Stimulated activated CD8-positive, alpha-beta memory T cell treated with anti-CD3 and anti-CD28 coated beads, Interleukin-12 subunit alpha, Interleukin-12 subunit beta, amount 100 ng/mL, for 1 hour (primary cell): ENCODE data around the gene CCNH.

ENCODE experiments used
- DNase-seq: peaks from one replicate; pipeline ENCODE4 v3.0.0-alpha.2; 2020; ENCODE audit warnings: low read depth

The CCNH gene

GRCh38 chr5:87412630-87413342 is at the start of gene CCNH:
TSS of gene CCNH (minus strand) at chr5:87412930. CDS start at chr5:87412794, 136 bp downstream.
- peak; percentile 91 for DNase-seq

DNA sequence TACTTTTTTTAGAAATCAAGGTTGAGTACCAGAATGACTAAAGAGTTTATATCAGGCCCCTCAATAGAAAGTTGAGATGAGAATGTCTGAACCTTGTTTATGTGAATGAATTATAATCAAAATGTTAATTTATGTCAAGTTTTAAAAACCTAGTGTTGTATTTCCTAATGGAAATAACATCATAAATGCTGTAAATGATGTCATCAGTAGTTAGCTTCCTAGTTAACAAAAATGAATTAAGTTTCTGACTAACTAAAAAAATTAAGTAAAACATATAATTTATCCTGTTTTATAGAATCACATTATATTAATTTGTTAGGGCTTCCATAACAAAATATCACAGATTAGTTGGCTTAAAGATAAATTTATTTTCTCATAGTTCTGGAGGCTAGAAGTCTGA is 45.0 kb upstream of the CCNH start:
- DNase-seq = no peak

DNA sequence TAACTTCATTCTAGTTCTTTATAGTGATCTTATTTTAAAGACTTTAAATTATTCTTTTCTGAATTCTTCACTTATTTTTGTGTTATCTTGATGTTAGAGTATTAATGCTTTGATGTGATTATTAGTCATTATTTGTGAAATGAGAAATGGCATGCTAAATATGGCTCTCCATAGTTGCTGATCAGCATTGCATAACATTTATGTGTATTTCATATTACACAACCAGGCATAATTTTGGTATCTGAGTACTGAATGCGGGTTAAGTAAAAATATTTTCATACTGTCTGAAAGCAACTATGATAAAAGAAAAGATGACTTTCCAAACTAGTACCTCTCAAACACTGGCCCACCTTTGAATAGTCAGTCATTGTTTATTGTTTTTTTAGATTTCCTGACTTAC is 41.1 kb upstream of the CCNH start:
- no peak for DNase-seq

DNA sequence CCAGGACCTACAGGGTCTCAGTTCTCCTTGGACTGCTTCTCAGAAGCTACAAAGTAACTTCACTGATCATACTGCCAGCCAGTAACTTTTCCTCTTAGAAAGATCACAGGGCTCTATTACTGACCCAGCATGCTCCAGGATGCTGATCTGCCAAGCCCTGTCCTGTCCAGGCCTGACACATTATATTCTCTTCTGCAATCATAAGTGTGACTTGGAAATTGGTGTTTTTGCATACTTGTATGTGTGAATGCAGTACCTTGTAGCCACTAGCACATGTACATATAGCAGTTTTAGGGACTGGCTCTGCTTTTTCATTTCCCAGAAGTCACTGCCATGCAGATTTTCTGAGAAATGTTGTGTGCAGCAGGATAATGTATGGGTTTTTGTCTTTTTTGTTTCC is 40.1 kb upstream of the CCNH start:
- no peak for DNase-seq

DNA sequence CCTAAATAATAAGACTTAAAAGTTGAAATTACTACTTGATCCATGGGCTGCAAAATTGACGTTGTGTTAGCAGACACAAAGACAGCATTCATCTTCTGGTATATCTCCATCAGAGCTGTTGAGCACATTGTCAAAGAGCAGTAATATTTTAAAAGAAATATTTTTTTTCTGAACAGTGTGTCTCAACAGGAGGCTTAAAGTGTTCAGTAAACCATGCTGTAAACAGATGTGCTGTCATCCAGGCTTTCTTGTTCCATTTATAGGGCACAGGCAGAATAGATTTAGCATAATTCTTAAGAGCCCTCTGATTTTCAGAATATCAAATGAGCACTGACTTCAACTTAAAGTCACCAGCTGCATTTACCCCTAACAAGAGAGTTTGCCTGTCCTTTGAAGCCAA is 29.7 kb upstream of the CCNH start:
- DNase-seq = no peak

DNA sequence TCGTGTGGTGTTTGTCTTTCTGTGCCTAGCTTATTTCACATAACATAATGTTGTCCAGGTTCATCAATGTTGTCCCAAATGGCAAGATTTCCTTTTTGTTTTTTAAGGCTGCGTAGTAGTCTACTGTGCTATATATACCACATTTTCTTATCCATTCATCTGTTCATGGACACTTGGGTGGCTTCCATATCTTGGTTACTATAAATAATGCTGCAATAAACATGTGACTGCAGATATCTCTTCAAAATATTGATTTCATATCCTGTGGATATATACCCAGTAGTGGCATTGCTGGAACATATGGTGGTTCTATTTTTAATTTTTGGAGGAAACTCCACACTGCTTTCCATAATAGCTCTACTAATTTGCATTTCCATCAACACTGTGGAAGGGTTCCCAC is 25.5 kb upstream of the CCNH start:
- no peak for DNase-seq

- no peak for DNase-seq
Measured at GRCh38 chr5:87437724-87438123, 25.0 kb upstream of the CCNH start.

GRCh38 chr5:87435144-87435694 is 22.5 kb upstream of the CCNH start:
- DNase-seq = no peak

- no peak for DNase-seq
Measured at GRCh38 chr5:87434461-87434860, 21.7 kb upstream of the CCNH start.

DNA sequence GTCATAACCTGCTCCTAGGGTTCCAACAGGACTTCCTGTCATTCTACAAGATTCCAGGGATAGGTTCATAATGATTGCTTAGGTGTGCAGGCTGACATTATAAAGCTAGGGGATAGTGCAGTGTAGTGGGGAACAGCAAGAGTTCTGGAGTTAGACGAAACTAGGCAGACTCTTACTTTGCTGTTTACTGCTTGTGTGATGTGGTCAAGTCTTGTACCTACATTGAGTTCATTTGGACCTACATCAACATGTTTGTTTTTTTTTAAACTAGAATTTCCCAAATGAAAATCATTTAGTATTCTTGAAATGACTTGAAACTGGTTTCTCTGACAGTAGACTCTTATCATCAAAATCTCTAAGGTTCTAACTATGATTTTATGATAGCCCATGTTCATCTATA is 21.2 kb upstream of the CCNH start:
- DNase-seq = no peak

- no peak for DNase-seq
Measured at GRCh38 chr5:87432460-87432859, 19.7 kb upstream of the CCNH start.

- DNase-seq = no peak
Measured at GRCh38 chr5:87430863-87431457, 18.2 kb upstream of the CCNH start.

GRCh38 chr5:87423755-87424154 is 11.0 kb upstream of the CCNH start:
- DNase-seq = no peak

- DNase-seq = no peak
Measured at GRCh38 chr5:87421307-87421706, 8.6 kb upstream of the CCNH start.

- DNase-seq = no peak
Measured at GRCh38 chr5:87418506-87418905, 5.8 kb upstream of the CCNH start.

DNA sequence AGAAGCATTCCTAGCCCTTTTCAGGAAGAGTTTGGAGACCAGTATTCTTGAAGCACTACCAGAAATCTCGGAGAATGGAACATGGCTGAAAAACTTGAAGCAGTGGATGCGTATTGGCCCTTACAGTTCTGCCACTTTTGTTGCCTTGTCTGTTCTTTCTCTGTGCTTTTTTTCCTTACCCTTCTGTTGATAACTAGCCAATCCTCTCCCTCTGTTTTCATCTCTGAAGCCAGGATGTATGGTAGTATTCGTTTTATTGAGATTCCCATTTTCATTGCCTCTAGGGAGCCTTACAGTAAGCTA is 564 bp upstream of the CCNH start:
- DNase-seq = no peak

DNA sequence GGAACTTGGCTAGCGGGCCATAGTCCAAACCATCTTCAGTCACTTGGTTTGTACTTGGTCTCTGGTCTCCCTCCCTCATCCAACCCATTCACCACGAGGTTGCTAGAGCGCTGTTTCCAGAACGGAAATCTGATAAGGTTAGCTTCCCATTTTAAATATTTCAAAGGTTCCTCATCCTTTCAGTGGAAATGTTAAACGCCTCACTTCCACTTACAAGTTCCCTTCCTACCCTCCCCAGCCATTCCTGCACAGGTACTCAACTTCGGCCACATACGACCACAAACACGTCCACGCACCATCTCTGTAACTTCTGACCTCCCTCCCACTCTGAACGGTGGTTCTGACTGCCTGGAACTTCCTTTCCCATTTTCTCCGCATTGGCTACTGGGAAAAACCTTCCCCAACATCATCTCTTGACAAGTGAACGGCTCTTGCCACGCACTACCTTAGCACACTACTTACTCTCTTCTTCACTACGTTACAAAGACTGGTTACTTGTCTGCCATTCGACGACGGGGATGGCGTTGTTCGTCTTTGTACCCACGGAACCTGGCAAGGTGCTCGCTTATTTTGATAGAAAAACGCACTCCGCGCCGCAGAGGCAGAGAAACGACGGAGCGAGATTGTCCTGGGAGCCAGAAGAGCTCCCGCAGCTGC is 629 bp downstream of the CCNH start:
- peak; percentile 4 for DNase-seq

DNA sequence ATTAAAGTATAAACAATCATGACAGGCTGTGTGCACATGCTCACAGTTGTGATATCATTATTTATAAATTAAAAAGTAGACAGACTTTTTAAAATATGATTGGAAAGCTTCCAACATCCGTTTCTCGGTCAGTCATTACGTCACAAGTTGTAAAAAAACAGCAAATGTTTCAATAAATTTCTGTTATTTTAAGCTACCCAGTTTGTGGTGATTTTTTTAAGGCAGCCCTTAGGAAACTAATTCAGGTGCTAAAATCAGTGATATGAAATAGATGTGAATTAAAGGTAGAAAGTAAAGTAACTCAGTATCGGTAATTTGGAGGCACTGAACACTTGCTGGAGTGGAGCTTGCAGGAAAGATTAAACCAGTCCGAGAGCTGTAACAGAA is 1.2 kb downstream of the CCNH start:
- DNase-seq = no peak

- no peak for DNase-seq
Measured at GRCh38 chr5:87410931-87411330, 1.8 kb downstream of the CCNH start.

DNA sequence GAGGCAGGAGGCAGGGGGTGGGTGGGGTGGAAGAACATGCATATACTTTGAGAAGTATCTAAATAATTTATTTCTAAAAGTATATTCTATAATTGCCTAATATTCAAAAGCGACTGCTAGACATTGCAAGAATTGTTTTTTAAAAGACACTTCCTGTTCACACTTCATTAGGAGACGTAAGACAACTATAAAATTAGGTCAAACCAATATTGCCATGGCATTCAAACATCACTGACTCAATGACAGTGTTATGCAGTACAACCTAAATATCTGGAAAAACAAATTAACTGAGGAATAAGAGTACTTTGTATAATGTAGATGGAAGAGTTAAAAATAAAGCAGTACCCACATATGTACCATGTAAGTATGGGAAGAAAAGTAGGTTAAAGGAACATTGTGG is 4.5 kb downstream of the CCNH start:
- DNase-seq = no peak

DNA sequence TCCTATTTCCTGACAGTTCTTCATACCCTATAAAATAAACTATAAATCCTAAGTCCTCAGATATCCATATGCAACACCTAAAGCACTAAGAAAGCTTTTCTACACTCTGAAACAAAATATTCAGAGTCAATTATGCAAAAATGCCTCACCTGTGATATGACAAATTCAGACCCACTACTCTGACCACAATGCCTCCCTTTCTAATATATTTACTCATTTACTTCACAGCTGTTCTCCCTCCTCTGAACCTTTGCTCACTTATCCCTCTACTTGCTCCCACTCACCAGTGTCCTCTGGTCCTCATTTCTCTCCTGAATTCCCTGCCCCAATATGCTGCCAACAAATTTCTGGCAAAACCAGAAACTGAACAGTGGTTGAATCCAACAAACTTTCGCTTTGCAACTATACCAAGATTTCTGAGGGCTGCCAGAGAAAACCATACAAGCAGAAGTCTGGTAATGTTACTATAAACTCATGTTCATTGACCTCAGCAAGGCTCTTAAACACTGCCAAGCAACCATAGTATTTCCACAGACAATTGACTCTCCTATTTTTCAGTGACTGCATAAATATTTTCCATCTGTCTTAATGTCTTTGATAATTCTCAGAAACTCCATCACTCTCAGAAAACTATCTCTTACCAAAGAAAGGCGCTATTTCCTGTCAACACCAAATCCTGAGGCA is 7.1 kb downstream of the CCNH start:
- no peak for DNase-seq

GRCh38 chr5:87404359-87404758 is 8.4 kb downstream of the CCNH start:
- no peak for DNase-seq

- DNase-seq = no peak
Measured at GRCh38 chr5:87403899-87404298, 8.8 kb downstream of the CCNH start.
